ENCODE measurements around the gene PRR36. TPM values are rescaled to one million over a fixed set of nuclear protein-coding genes. Genes with fewer than 3 reads are reported as not detected.
"Not testable (repeated sequence)": the region's sequence is repeated elsewhere in the genome, so short reads cannot be mapped to it uniquely, and the experiment has no call there.

PRR36 gene
- total RNA-seq, 2 donors from 2014 or later = 2.2 to 4.2 TPM

DNA sequence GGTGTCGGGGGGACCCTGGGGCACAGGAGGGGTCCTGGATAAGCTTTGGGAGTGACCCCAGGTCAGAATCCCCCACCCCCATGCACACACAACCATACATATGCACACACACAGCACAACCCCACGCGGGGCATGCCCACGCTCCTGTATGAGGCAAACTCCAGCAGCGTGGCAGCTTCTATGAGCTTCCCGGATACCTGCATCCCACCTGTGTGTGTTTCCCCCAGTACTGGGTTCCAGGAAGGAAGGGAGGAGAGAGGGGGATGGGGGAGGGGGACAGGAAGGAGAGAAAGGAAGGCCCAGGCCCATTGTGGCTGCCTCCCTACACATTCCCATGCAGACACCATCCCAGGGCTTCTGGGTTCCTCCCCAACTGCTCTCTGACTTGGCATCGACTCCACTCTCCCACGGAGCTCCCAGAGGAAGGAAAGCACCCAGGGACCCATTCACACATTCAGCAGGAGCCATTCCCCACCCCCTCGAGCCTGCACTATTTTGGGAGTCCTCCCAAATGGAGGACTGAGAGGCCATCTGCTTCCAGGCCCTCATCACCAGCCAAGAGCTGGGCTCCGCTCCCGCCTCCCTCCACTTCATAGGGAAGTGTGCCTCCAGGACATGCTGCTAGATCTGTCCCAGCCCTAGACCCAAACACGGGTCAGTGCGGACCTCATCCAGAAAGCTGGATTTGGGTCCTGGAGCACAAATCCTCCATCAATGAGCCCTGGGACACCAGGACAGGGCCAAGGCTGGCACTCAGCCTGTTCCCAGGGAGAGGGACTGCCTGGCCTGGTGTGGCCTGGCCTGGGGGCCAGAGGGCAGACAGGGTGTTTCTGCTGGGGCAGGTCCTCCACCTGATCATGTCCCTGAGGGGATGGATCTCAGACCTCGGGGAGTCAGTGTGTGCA lies 13.2 kb downstream of the PRR36 start:
- Histone ChIP-seq H3K36me3 (no peaks in the 10 kb centered on the region), H3K9me3 (no peaks in the 10 kb centered on the region), H3K27me3 (replicated peaks; ENCODE audit: insufficient read depth) (no peaks in the 10 kb centered on the region), H3K4me3 (no peak overlapping the region), H3K4me1 (replicated peaks) (no peaks in the 10 kb centered on the region), H3K27ac (no peak overlapping the region)
- TF ChIP-seq POLR2A (IDR thresholded peaks at IDR 0.05) = no peak
- intact Hi-C loops (cut with DNase I) = no loop called here
- WGBS = 82% methylated on average over 14 of the region's 14 CpGs
- DNase-seq (ENCODE audit: low spot score) = no peak

DNA sequence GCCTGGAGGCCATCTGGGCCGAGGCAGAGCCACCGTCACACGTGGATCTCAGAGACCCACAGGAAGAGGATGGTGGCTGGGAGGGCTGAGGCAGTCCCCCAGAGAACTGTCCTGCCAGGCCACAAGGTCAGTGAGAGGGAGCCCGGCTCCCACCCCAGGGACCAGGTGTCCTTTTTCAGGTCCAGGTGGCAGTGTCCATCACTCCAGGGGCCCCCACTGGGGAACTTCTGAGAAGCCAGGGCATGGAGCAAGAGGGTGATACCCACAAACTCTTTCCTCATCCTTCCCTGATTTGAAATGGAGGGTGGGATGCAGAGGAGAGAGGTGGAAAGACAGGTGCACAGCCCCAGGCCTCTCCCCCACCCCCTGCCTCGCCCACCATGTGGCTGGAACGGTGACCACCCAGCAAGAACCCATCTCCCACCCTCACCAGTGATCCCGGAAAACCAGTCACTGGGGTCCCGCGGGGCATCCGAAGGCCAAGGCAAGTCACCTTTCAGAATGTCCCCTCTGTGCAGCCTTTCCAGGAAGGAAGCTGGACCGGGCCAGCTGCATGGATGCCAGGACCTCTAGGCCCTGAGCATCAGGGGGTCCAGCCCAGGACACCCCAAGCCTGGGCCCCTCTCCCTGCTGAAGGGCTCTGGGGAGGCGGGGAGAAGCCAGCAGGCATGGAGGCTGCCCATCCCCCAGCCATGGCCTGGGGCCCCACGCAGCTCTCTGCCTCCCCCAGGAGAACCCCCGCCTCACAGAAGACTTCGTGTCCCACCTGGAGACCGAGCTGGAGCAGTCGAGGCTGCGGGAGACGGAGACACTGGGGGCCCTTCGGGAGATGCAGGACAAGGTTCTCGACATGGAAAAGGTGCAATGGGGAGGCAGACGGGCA lies 14.1 kb downstream of the PRR36 start:
- Histone ChIP-seq H3K4me1 (replicated peaks) (no peaks in the 10 kb centered on the region), H3K36me3 (no peaks in the 10 kb centered on the region), H3K27me3 (replicated peaks; ENCODE audit: insufficient read depth) (no peaks in the 10 kb centered on the region), H3K9me3 (no peaks in the 10 kb centered on the region), H3K4me3 (no peak overlapping the region), H3K27ac (no peak overlapping the region)
- DNase-seq (ENCODE audit: low spot score) = no peak
- TF ChIP-seq, protein P1, sequence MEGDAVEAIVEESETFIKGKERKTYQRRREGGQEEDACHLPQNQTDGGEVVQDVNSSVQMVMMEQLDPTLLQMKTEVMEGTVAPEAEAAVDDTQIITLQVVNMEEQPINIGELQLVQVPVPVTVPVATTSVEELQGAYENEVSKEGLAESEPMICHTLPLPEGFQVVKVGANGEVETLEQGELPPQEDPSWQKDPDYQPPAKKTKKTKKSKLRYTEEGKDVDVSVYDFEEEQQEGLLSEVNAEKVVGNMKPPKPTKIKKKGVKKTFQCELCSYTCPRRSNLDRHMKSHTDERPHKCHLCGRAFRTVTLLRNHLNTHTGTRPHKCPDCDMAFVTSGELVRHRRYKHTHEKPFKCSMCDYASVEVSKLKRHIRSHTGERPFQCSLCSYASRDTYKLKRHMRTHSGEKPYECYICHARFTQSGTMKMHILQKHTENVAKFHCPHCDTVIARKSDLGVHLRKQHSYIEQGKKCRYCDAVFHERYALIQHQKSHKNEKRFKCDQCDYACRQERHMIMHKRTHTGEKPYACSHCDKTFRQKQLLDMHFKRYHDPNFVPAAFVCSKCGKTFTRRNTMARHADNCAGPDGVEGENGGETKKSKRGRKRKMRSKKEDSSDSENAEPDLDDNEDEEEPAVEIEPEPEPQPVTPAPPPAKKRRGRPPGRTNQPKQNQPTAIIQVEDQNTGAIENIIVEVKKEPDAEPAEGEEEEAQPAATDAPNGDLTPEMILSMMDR (IDR thresholded peaks at IDR 0.05) = no peak
- no peak for TF ChIP-seq POLR2AphosphoS5 (IDR thresholded peaks at IDR 0.05)
- TF ChIP-seq POLR2A (IDR thresholded peaks at IDR 0.05) = no peak
- WGBS = 90% methylated on average over 22 of the region's 22 CpGs
- intact Hi-C loops (cut with DNase I) = loop anchor here (10.0 kb wide), 1 partner anchor 395 kb away; no protein-coding TSS in a partner anchor

- not testable (repeated sequence) for DNase-seq (ENCODE audit: low spot score); H3K4me3 ChIP-seq; H3K27me3 ChIP-seq (replicated peaks; ENCODE audit: insufficient read depth); H3K36me3 ChIP-seq; H3K27ac ChIP-seq; H3K4me1 ChIP-seq (replicated peaks); H3K9me3 ChIP-seq
- WGBS = 90% methylated on average over 8 of the region's 8 CpGs
- intact Hi-C loops (cut with DNase I) = loop anchor here (10.0 kb wide), 1 partner anchor 396 kb away; no protein-coding TSS in a partner anchor
Measured at GRCh38 chr19:7859087-7859486, 15.1 kb downstream of the PRR36 start.

DNA sequence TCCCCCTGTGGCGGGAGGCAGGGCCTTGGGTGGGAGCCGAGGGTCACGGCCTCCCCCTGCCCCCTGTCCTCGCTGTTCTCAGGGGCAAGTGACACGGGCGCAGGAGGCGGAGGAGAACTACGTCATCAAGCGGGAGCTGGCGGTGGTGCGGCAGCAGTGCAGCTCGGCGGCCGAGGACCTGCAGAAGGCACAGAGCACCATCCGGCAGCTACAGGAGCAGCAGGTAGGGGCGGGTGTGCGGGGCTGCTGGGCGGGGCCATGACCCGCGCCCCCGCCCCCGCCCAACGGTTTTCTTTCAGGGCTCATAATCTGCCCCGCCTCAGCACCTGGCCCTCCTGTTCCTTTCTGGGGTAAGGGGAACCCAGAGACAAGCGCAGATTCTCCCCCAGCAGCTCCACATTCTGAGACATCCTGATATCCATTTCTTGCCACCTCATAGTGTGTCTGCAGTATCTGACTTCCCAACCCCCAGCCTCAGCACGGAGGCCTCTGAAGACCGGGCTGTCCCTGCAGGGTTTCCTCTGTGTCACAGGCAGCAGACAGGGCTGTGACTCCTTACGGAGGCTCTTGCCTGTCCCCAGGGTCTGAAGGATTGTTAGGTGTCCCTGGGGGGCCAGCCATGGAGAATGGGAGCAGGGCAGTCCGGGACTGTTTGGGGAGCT lies 15.9 kb downstream of the PRR36 start:
- 65% methylated on average over 29 of the region's 29 CpGs for WGBS
- Histone ChIP-seq H3K27ac (no peak overlapping the region), H3K36me3 (no peaks in the 10 kb centered on the region), H3K27me3 (replicated peaks; ENCODE audit: insufficient read depth) (no peaks in the 10 kb centered on the region), H3K9me3 (no peaks in the 10 kb centered on the region), H3K4me1 (replicated peaks) (no peaks in the 10 kb centered on the region), H3K4me3 (no peak overlapping the region)
- TF ChIP-seq POLR2AphosphoS5 (IDR thresholded peaks at IDR 0.05) (no peak), POLR2A (IDR thresholded peaks at IDR 0.05) (no peak)
- TF ChIP-seq, protein P1 (IDR thresholded peaks at IDR 0.05) = no peak
- DNase-seq (ENCODE audit: low spot score) = no peak
- intact Hi-C loops (cut with DNase I) = loop anchor here (10.0 kb wide), 1 partner anchor 397 kb away; no protein-coding TSS in a partner anchor

DNA sequence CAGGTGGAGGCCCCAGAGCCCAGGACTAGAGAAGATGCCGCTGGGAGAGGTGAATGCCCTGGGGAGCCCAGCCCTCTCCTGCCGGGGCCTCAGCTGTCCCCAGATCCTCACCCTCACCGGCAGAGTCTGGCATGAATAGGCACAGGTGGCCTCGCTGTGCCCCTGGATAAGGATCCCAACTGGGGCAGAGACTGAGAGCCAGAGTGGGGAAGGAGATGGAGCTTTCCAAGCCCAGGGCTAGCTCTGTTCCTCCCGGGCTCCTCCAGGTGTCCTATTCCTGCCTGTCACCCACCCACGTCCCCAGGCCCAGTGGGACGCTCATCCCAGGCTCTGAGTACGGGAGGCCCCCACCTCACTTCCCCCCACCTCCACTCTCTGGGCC lies 16.5 kb downstream of the PRR36 start:
- Histone ChIP-seq H3K27ac (no peak overlapping the region), H3K4me1 (replicated peaks) (no peaks in the 10 kb centered on the region), H3K9me3 (no peaks in the 10 kb centered on the region), H3K4me3 (no peak overlapping the region), H3K36me3 (no peaks in the 10 kb centered on the region), H3K27me3 (replicated peaks; ENCODE audit: insufficient read depth) (no peaks in the 10 kb centered on the region)
- DNase-seq (ENCODE audit: low spot score) = no peak
- intact Hi-C loops (cut with DNase I) = loop anchor here (10.0 kb wide), 1 partner anchor 397 kb away; no protein-coding TSS in a partner anchor
- TF ChIP-seq POLR2A (IDR thresholded peaks at IDR 0.05) (no peak), POLR2AphosphoS5 (IDR thresholded peaks at IDR 0.05) (no peak)
- TF ChIP-seq, protein P1 (IDR thresholded peaks at IDR 0.05) = no peak
- 84% methylated on average over 7 of the region's 8 CpGs for WGBS

All from prostate gland (tissue), 2 donors.